ENCODE data around the gene TCERG1. TPM values are rescaled to one million over a fixed set of nuclear protein-coding genes. Genes with fewer than 3 reads are reported as not detected.
A peak's percentile ranks its signal among the peaks of the same experiment; 100 is the strongest.

The TCERG1 gene
- 138 and 142 TPM in 2 replicates for total RNA-seq (2021)
- Bru-seq, nascent RNA = percentile 98 among the genes with signal in this experiment
- BruChase-seq, experiment 1, labeled RNA remaining after a 2-hour chase = percentile 97 among the genes with signal in this experiment
- BruChase-seq, experiment 2, labeled RNA remaining after a 6-hour chase = percentile 95 among the genes with signal in this experiment
- long read RNA-seq, full-length matches to known transcripts = 52 of 140 reads
- long read RNA-seq, partial matches to known transcripts = 65 of 140 reads
- long read RNA-seq, other reads (novel, unspliced or antisense) = 23 of 140 reads

DNA sequence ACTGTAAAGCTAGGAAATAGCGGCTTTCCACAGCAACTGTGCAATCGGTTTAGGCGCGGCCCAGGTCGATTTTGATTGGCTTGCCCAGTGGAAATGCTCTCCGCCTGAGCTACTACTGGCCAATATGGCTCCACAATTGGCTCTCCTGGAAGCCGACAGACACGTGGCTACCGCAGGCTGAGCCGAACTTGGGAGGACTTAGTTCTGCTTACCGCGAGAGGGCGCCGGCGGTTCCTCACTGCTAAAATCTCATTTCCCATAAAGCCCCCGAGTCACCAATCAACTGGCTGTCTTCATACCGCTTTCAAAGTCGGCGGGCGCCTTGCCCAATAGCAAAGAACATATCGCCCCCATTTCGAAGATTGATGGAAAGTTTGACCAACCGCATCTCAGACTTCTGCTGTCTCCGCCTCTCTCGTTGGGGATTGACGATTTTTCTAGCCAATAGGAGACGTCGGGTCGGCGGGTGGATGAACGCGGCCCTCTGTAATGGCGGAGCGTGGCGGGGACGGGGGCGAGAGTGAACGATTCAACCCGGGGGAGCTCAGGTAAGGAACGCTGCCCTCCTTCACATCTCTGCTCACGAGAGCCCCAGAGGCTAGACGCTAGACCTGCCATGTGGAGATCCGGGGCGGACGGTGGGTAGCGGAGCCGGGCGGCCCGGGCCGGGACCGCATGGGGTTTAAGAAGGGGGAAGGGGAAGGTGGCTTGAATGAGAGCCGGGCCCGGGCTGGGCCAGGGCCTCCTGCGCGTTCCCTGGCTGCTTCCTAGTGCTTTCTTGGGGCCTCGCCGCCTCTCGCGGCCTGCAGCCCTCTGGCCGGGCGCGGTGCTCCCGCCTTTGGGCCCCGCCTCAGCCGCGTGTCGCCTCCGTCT lies at the start of gene TCERG1:
TSS of gene TCERG1 (plus strand) at position 473 of the 873 bp plus-strand sequence. CDS start at position 490, 17 bp downstream.
- H3K4me3 ChIP-seq (ENCODE audit: low read depth, low read length, poor library complexity, severe bottlenecking) = peak within 1 kb of the TSS; percentile 79
- H3K27me3 ChIP-seq (replicated peaks; ENCODE audit: insufficient read depth, low read depth, low read length, poor library complexity) = no peaks in the 10 kb centered on the region
- peak; percentile 100 for DNase-seq (ENCODE audit: low spot score)
- H3K36me3 ChIP-seq (ENCODE audit: insufficient read depth, low read length, poor library complexity, severe bottlenecking) = no peaks in the 10 kb centered on the region
- TF ChIP-seq EZH2 (IDR thresholded peaks at IDR 0.05; ENCODE audit: borderline replicate concordance, low read depth, low read length, poor library complexity, severe bottlenecking) = no peak
- TF ChIP-seq, protein P1, sequence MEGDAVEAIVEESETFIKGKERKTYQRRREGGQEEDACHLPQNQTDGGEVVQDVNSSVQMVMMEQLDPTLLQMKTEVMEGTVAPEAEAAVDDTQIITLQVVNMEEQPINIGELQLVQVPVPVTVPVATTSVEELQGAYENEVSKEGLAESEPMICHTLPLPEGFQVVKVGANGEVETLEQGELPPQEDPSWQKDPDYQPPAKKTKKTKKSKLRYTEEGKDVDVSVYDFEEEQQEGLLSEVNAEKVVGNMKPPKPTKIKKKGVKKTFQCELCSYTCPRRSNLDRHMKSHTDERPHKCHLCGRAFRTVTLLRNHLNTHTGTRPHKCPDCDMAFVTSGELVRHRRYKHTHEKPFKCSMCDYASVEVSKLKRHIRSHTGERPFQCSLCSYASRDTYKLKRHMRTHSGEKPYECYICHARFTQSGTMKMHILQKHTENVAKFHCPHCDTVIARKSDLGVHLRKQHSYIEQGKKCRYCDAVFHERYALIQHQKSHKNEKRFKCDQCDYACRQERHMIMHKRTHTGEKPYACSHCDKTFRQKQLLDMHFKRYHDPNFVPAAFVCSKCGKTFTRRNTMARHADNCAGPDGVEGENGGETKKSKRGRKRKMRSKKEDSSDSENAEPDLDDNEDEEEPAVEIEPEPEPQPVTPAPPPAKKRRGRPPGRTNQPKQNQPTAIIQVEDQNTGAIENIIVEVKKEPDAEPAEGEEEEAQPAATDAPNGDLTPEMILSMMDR (conservative IDR thresholded peaks at IDR 0.05; ENCODE audit: low read depth, low read length) = peak; percentile 88
- intact Hi-C loops (cut with micrococcal nuclease; ENCODE audit: unreplicated experiment) = no loop called here
- H3K27ac ChIP-seq (ENCODE audit: low read depth, low read length, poor library complexity, severe bottlenecking) = peak within 1 kb of the TSS; percentile 95
- ChIA-PET CTCF (interaction anchor here (0.6 kb wide), 1 partner anchor 1676 kb away, joined by 7 read pairs; no protein-coding TSS in a partner anchor), POLR2A (ENCODE audit: low non-redundant PET) (no interaction called here)
- H3K9me3 ChIP-seq (ENCODE audit: low read depth, low read length, poor library complexity, severe bottlenecking) = no peaks in the 10 kb centered on the region
- no TSS peak for BruUV-seq (replicated peaks)
- peaks cover 15% of the 10 kb centered on the region for H3K4me1 ChIP-seq (ENCODE audit: insufficient read depth, low read length, poor library complexity, severe bottlenecking)

DNA sequence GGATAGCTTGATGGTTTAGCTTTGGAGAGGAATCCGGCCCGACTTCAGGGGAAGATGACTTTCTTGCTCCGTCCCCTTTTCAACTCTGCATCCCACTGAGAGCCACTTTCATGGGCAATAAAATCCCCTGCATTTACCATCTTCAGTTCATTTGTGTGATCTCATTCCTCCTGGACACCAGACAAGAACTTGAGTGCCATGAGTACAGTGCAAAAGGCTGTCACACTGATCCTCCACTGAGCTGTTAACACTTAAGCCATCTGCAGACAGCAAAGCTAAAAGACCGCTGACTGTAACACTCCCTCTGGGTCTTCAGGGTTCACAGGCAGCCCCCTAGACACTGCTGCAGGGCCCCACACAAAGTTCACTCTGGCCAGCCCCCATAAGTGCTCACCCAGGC lies 48.3 kb upstream of the TCERG1 start:
- H3K4me3 ChIP-seq (ENCODE audit: low read depth, low read length, poor library complexity, severe bottlenecking) = no peak overlapping the region
- no TSS peak for BruUV-seq (replicated peaks)
- intact Hi-C loops (cut with micrococcal nuclease; ENCODE audit: unreplicated experiment) = no loop called here
- CTCF ChIA-PET = no interaction called here
- peaks cover 5% of the 10 kb centered on the region for H3K27me3 ChIP-seq (replicated peaks; ENCODE audit: insufficient read depth, low read depth, low read length, poor library complexity)
- TF ChIP-seq, protein P1 (conservative IDR thresholded peaks at IDR 0.05; ENCODE audit: low read depth, low read length) = no peak
- TF ChIP-seq EZH2 (IDR thresholded peaks at IDR 0.05; ENCODE audit: borderline replicate concordance, low read depth, low read length, poor library complexity, severe bottlenecking) = no peak
- DNase-seq (ENCODE audit: low spot score) = no peak
- no peaks in the 10 kb centered on the region for H3K9me3 ChIP-seq (ENCODE audit: low read depth, low read length, poor library complexity, severe bottlenecking)
- H3K36me3 ChIP-seq (ENCODE audit: insufficient read depth, low read length, poor library complexity, severe bottlenecking) = no peaks in the 10 kb centered on the region
- no peaks in the 10 kb centered on the region for H3K4me1 ChIP-seq (ENCODE audit: insufficient read depth, low read length, poor library complexity, severe bottlenecking)
- no peak overlapping the region for H3K27ac ChIP-seq (ENCODE audit: low read depth, low read length, poor library complexity, severe bottlenecking)
- POLR2A ChIA-PET (ENCODE audit: low non-redundant PET) = no interaction called here

DNA sequence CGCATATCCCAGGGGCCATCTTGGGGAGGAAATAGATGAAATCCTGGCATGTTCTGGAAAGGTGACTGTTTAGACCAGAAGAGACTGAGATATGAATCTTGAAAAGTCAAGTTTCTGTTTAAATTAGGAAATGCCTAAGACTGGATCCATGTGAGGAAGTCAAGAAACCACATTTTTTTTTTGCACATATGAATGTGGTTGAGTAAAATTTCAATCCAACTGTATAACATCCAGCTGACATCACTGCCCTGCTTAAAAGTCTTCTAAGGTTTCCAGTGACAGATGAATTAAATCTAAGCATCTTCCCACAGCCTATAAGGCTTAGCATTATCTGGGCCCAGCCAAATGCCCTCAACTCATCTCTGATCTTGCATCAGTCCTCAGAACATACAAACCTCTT lies 47.7 kb upstream of the TCERG1 start:
- Histone ChIP-seq H3K27ac (ENCODE audit: low read depth, low read length, poor library complexity, severe bottlenecking) (no peak overlapping the region), H3K4me1 (ENCODE audit: insufficient read depth, low read length, poor library complexity, severe bottlenecking) (no peaks in the 10 kb centered on the region), H3K4me3 (ENCODE audit: low read depth, low read length, poor library complexity, severe bottlenecking) (no peak overlapping the region), H3K27me3 (replicated peaks; ENCODE audit: insufficient read depth, low read depth, low read length, poor library complexity) (peaks cover 5% of the 10 kb centered on the region), H3K36me3 (ENCODE audit: insufficient read depth, low read length, poor library complexity, severe bottlenecking) (no peaks in the 10 kb centered on the region), H3K9me3 (ENCODE audit: low read depth, low read length, poor library complexity, severe bottlenecking) (no peaks in the 10 kb centered on the region)
- intact Hi-C loops (cut with micrococcal nuclease; ENCODE audit: unreplicated experiment) = no loop called here
- no TSS peak for BruUV-seq (replicated peaks)
- TF ChIP-seq EZH2 (IDR thresholded peaks at IDR 0.05; ENCODE audit: borderline replicate concordance, low read depth, low read length, poor library complexity, severe bottlenecking) = no peak
- TF ChIP-seq, protein P1 (conservative IDR thresholded peaks at IDR 0.05; ENCODE audit: low read depth, low read length) = no peak
- no peak for DNase-seq (ENCODE audit: low spot score)
- ChIA-PET POLR2A (ENCODE audit: low non-redundant PET) (no interaction called here), CTCF (no interaction called here)
